Midbrain (tissue), 1 donor: ENCODE results near the gene ASAH2.
"Not testable (repeated sequence)": the region's sequence is repeated elsewhere in the genome, so short reads cannot be mapped to it uniquely, and the experiment has no call there.

Experiments
- DNase-seq: peaks from one replicate; lab custom pipeline; 2025; lab: John Stamatoyannopoulos, UW

ASAH2 gene

GRCh38 chr10:50251394-50251793, at the start of gene ASAH2:
ASAH2 (minus strand) TSS chr10:50251516; CDS start chr10:50248610, 2,906 bp downstream.
- no peak for DNase-seq

DNA sequence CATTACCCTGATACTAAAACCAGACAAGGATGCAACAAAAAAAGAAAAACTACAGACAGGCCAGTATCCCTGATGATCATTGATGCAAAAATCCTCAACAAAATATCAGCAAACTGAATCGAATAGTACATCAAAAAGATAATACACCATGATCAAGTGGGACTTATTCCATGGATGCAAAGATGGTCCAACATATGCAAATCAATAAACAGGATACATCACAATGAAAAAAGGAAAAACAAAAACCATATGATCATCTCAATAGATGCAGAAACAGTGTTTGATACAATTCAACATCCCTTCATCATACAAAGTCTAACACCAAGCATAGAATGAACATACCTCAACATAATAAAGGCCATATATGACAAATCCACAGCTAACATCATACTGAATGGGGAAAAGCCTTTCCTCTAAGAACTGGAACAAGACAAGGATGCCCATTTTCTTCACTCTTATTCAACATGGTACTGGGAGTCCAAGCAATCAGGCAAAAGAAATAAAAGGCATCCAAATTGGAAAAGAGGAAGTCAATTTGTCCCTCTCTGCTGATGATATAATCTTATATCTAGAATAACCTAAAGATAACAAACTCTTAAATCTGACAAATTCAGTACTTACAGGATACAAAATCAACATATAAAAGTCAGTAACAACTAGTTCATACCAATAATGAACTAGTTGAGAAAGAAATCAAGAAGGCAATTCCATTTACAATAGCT, 48.8 kb upstream of the ASAH2 start:
- no peak for DNase-seq

DNA sequence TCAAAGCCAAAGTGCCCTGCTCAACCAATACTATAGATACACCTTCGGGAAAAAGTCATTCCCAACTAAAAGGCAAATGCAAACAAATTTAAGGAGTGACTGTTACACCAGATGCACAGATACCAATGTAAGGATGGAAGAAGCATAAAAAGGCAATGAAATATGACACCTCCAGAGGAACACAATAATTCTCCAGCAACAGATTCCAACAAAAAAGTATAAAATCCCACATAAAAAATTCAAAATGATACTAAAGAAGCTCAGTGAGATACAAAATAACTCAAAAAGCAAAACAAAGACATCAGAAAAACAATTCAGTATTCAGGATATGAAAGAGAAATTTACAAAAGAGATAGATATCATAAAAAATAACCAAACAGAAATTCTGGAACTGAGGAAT, 44.1 kb upstream of the ASAH2 start:
- DNase-seq, result no peak

DNA sequence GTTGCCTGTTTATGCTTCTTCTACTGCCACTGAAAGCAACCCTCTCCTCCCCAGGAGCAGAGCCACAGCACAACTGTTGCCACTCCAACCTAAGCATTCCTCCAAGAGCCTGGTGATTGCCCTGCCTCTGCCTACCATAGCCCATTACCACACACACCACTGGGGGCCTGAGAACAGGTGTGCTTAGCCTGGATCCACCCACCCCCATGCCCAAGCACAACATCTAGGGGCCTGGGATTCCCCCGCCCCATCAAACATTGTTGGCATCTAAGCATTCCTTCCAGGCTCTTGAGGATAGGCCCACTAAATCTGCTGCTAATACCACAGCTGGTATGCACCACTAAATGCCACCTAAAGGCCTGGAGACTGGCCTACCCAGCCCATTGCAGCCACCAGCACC, 43.3 kb upstream of the ASAH2 start:
- DNase-seq, result no peak

GRCh38 chr10:50293513-50294313, 42.4 kb upstream of the ASAH2 start:
- DNase-seq, result no peak

GRCh38 chr10:50291261-50291850, 40.0 kb upstream of the ASAH2 start:
- DNase-seq, result peak; percentile 9

GRCh38 chr10:50289196-50289595, 37.9 kb upstream of the ASAH2 start:
- DNase-seq, result no peak

- no peak for DNase-seq
These were observed 35.9 kb upstream of the ASAH2 start for GRCh38 chr10:50286996-50287803.

GRCh38 chr10:50286517-50286916, 35.2 kb upstream of the ASAH2 start:
- DNase-seq, result peak; percentile 14

- no peak for DNase-seq
These were observed 30.7 kb upstream of the ASAH2 start for GRCh38 chr10:50281967-50282522.

- no peak for DNase-seq
These were observed 30.1 kb upstream of the ASAH2 start for GRCh38 chr10:50281210-50281966.

DNA sequence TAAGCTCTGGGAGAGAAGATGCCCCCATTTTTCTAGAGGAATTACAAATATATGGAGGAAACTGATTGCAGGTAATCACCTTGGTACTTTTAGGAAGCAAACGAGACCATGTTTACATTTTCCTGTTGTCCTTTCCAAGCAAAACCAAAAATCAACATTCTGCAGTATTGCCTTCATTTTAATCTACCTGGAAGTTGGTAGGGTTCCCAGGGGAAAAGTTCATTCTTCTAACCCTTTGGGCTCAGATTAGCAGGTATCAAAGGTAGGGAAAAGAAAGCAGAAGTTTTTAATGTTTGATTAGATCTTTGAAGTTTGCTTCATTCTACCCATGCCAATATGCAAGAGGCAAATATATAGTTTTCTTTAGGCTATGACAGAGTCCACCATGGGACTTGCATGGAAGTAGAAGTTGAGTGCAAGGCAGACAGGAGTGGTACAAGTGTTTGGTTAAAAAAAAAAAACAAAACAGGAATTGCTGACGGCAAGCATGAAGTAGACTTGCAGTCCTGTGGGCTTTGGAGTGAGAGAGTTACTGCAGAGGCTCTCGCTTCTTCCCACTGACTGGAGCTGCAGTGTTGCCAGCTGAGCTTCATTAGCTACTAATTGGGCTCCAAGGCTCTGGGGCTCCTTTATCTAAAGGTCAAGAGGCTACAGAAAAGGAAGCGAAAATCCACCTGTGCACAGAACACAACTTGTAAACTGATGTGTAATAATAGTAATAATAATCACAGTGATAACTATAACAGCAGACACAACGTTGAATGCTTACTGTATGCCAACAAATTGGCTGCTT, 28.9 kb upstream of the ASAH2 start:
- no peak for DNase-seq

DNA sequence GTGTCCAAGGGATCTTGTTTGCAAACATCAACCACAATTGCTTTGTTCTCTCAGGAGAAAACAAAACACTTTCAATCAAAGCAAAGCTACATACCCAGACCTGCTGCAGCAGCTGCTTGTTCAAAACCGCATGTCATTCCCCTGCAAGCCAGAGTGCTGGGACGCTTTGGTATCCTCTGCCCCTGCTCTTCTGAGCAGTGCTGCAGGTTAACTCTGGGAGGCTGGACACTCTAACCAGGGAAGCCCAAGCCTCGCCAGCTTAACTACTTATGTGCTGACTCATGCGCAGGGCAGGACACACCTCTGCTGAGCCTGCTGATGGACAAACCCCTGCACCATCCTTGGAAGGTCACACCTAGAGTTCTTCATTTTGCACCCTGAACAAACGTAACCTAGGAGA, 28.2 kb upstream of the ASAH2 start:
- no peak for DNase-seq

- peak; percentile 25 for DNase-seq
These were observed 24.4 kb upstream of the ASAH2 start for GRCh38 chr10:50275650-50276235.

GRCh38 chr10:50272531-50272930, 21.2 kb upstream of the ASAH2 start:
- no peak for DNase-seq

GRCh38 chr10:50271564-50272250, 20.4 kb upstream of the ASAH2 start:
- no peak for DNase-seq

GRCh38 chr10:50267877-50268276, 16.6 kb upstream of the ASAH2 start:
- not testable (repeated sequence) for DNase-seq

- not testable (repeated sequence) for DNase-seq
These were observed 11.3 kb upstream of the ASAH2 start for GRCh38 chr10:50262625-50263024.

DNA sequence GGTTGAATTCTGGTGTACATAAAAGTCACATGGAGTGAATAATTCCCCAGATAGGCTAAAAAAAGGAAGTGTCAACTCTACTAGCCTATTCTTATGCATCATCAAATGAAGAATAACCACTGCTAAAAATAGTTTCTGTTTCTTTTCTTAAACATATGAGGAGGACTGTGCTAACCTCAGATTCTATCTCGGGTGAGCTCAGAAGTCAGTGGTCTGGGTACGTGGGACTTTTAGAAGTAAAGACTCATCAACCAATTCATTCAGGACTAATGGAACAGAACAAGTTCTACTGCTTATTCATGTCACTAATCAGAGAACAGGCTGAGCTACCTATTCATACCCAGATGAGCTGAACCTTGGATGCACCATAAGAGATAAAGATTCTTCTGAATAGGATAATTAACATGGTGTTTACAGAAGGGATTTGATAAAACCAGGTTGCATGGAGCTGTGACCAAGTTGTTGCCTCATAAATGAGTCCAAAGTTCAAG, 9.5 kb upstream of the ASAH2 start:
- no peak for DNase-seq
